Keratinocyte (primary cell): Measurements from ENCODE around the gene CCT8L2. TPM values are rescaled to one million over a fixed set of nuclear protein-coding genes. Genes with fewer than 3 reads are reported as not detected.
"Not testable (repeated sequence)": the region's sequence is repeated elsewhere in the genome, so short reads cannot be mapped to it uniquely, and the experiment has no call there.

Experiments used
- DNase-seq: peaks from one replicate; pipeline ENCODE4 v3.0.0-alpha.2; 2011; ENCODE audit warnings: low read depth, missing footprints, low spot score
- FAIRE-seq: peaks from 2 replicates; lab custom pipeline; 2011; peaks lifted over from hg19 to GRCh38; lab: Jason Lieb, UNC
- H2AFZ ChIP-seq: 2 replicates; pipeline ENCODE4 v1.6.0; 2012; ENCODE audit warnings: low read length, control low read depth, inconsistent platforms; ENCODE audit not compliant: control insufficient read depth
- H3K27ac ChIP-seq: 2 replicates; pipeline ENCODE4 v1.5.1; 2011; ENCODE audit warnings: low read length; ENCODE audit not compliant: control insufficient read depth, insufficient read depth
- H3K27me3 ChIP-seq: 3 replicates; pipeline ENCODE4 v1.6.0; 2011; ENCODE audit warnings: low read length; ENCODE audit not compliant: control insufficient read depth, insufficient read depth; ENCODE audit errors: extremely low read depth
- H3K36me3 ChIP-seq, 2 experiments: 2 replicates in 1 of 2; 3 replicates in 1 of 2; pipeline ENCODE4 v1.5.1; 2011; ENCODE audit warnings: low read length in 2 of 2, mild to moderate bottlenecking in 1 of 2; ENCODE audit not compliant: control insufficient read depth in 2 of 2, insufficient read depth in 2 of 2; ENCODE audit errors: extremely low read depth in 1 of 2
- H3K4me1 ChIP-seq: 3 replicates; pipeline ENCODE4 v1.5.1; 2011; ENCODE audit warnings: low read length; ENCODE audit not compliant: control insufficient read depth, insufficient read depth; ENCODE audit errors: extremely low read depth
- H3K4me2 ChIP-seq: 3 replicates; pipeline ENCODE4 v1.6.0; 2011; ENCODE audit warnings: low read depth, low read length; ENCODE audit not compliant: control insufficient read depth, insufficient read depth; ENCODE audit errors: extremely low read depth
- H3K4me3 ChIP-seq, 3 experiments: fragments of 200-600 bp in 1 of 3; sonication (generic) in 1 of 3; 2 replicates in 2 of 3; 3 replicates in 1 of 3; pipeline ENCODE4 v1.5.1; 2011 to 2016; ENCODE audit warnings: low read length in 3 of 3, mild to moderate bottlenecking in 3 of 3, control low read depth in 2 of 3, inconsistent platforms in 1 of 3, low read depth in 1 of 3, mixed read lengths in 1 of 3, mixed run types in 1 of 3, moderate library complexity in 1 of 3; ENCODE audit not compliant: control insufficient read depth in 2 of 3, insufficient read depth in 2 of 3; ENCODE audit errors: extremely low read depth in 1 of 3
- H3K79me2 ChIP-seq: 2 replicates; pipeline ENCODE4 v1.6.0; 2012; ENCODE audit warnings: low read length; ENCODE audit not compliant: control insufficient read depth, insufficient read depth
- H3K9ac ChIP-seq: 3 replicates; pipeline ENCODE4 v1.6.0; 2011; ENCODE audit warnings: low read length; ENCODE audit not compliant: control insufficient read depth, insufficient read depth; ENCODE audit errors: extremely low read depth
- H3K9me1 ChIP-seq: 3 replicates; pipeline ENCODE4 v1.6.0; 2011; ENCODE audit warnings: low read length; ENCODE audit not compliant: control insufficient read depth, insufficient read depth; ENCODE audit errors: extremely low read depth
- H3K9me3 ChIP-seq: 2 replicates; pipeline ENCODE4 v1.5.1; 2012; ENCODE audit warnings: low read depth, low read length; ENCODE audit not compliant: control insufficient read depth
- H4K20me1 ChIP-seq: 3 replicates; pipeline ENCODE4 v1.6.0; 2011; ENCODE audit warnings: low read length; ENCODE audit not compliant: control insufficient read depth, insufficient read depth; ENCODE audit errors: extremely low read depth
- CTCF ChIP-seq, 3 experiments: IDR thresholded peaks in 1 of 3; conservative IDR thresholded peaks in 1 of 3; optimal IDR thresholded peaks in 1 of 3; 2 replicates in 2 of 3; 3 replicates in 1 of 3; pipeline versions ENCODE3 to v1.5.1; 2011; ENCODE audit warnings: low read length in 3 of 3, mild to moderate bottlenecking in 3 of 3, moderate library complexity in 2 of 3, control low read depth in 1 of 3, inconsistent platforms in 1 of 3; ENCODE audit not compliant: insufficient read depth in 2 of 3; ENCODE audit errors: extremely low read depth in 1 of 3
- EZH2 ChIP-seq: IDR thresholded peaks from one replicate; pipeline ENCODE4 v1.6.1; 2012; ENCODE audit warnings: inconsistent platforms, mild to moderate bottlenecking, low read length, moderate library complexity
- dilution Hi-C: fragments of 300-500 bp; cut with MboI; formaldehyde crosslinking; loops from one replicate; pipeline ENCODE4 v1.7.0; 2020; ENCODE audit warnings: low sequenced_read_pairs; ENCODE audit not compliant: extremely low pct_ligation_motif_present
- polyA plus RNA-seq, 5 experiments: library from polyadenylated mRNA; depleted of rRNA in 3 of 5; stranded (reverse) in 3 of 5; stranded (forward) in 1 of 5; unstranded in 1 of 5; fragments of >200 nt; gene quantifications; 1 replicate in 1 of 5; 2 replicates in 3 of 5; 3 replicates in 1 of 5; pipeline versions ENCODE4 v1.2.1 to v1.2.3, GENCODE V29; 2011 to 2012; ENCODE audit warnings: missing spikeins in 2 of 5, low read depth in 1 of 5, low replicate concordance in 1 of 5

Gene CCT8L2
- polyA plus RNA-seq, 1 donor (not counting 4 experiments of a cell fraction or from before 2014, with no cell fraction given) = not detected

DNA sequence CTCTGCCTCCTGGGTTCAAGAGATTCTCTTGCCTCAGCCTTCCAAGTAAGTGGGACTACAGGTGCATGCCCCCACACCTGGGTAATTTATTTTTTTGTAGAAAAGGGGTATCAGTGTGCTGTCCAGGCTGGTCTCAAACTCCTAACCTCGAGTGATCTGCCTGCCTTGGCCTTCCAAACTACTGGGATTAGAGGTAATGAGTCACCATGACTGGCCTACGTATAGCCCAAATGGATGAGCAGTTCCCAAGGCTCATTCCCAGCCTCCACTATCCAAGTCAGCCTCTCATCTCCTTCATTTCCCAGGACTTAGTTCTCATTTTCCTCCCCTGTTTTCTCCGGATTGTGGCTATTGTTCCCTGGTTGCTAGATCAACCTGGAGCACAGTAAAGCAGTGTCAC, 5.6 kb downstream of the CCT8L2 start:
- Histone ChIP-seq H3K4me2 (no peak overlapping the region), H3K27ac (no peak overlapping the region), H3K9me1 (no peaks in the 10 kb centered on the region), H3K79me2 (no peaks in the 10 kb centered on the region), H3K4me3 (no peak overlapping the region), H3K9me3 (no peaks in the 10 kb centered on the region), H3K4me1 (no peaks in the 10 kb centered on the region), H3K27me3 (no peaks in the 10 kb centered on the region), H3K36me3 (no peaks in the 10 kb centered on the region), H3K9ac (no peak overlapping the region), H2AFZ (no peak overlapping the region), H4K20me1 (no peaks in the 10 kb centered on the region)
- DNase-seq (no peak), FAIRE-seq (no peak)
- dilution Hi-C loops = no loop called here
- no peak for TF ChIP-seq EZH2
- TF ChIP-seq CTCF (optimal IDR thresholded peaks at IDR 0.05 in 1 of 3, IDR thresholded peaks at IDR 0.05 in 1 of 3, conservative IDR thresholded peaks at IDR 0.05 in 1 of 3; ENCODE audit: extremely low read depth in 1 of 3, insufficient read depth in 2 of 3, low read length in 3 of 3) = no peak

DNA sequence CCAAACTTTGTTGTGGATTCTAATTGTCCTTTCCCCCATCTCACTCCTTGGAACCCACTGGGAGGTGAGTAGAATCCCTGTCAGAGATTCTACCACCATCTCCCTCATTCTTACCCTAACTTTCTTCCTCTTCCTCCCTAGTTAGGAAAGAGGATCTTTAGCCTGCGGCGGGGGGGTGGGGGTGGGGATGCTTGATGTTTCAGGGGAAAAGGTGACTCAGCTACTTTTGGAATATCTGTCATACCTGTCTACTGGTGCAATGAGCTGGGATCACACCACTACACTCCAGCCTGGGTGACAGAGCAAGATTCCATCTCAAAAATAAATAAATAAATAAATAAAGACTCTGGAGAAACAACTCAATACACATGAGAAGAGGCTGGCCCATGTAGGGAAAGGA, 6.4 kb downstream of the CCT8L2 start:
- H3K4me3 ChIP-seq = no peak overlapping the region
- no peaks in the 10 kb centered on the region for H3K79me2 ChIP-seq
- H3K4me1 ChIP-seq = no peaks in the 10 kb centered on the region
- no peak for FAIRE-seq
- no peak for TF ChIP-seq EZH2
- TF ChIP-seq CTCF (optimal IDR thresholded peaks at IDR 0.05 in 1 of 3, IDR thresholded peaks at IDR 0.05 in 1 of 3, conservative IDR thresholded peaks at IDR 0.05 in 1 of 3; ENCODE audit: extremely low read depth in 1 of 3, insufficient read depth in 2 of 3, low read length in 3 of 3) = no peak
- H3K27me3 ChIP-seq = no peaks in the 10 kb centered on the region
- H3K36me3 ChIP-seq = no peaks in the 10 kb centered on the region
- no peak overlapping the region for H3K9ac ChIP-seq
- DNase-seq = no peak
- H3K4me2 ChIP-seq = no peak overlapping the region
- no peaks in the 10 kb centered on the region for H3K9me1 ChIP-seq
- dilution Hi-C loops = no loop called here
- no peaks in the 10 kb centered on the region for H4K20me1 ChIP-seq
- no peaks in the 10 kb centered on the region for H3K9me3 ChIP-seq
- no peak overlapping the region for H3K27ac ChIP-seq
- H2AFZ ChIP-seq = no peak overlapping the region

DNA sequence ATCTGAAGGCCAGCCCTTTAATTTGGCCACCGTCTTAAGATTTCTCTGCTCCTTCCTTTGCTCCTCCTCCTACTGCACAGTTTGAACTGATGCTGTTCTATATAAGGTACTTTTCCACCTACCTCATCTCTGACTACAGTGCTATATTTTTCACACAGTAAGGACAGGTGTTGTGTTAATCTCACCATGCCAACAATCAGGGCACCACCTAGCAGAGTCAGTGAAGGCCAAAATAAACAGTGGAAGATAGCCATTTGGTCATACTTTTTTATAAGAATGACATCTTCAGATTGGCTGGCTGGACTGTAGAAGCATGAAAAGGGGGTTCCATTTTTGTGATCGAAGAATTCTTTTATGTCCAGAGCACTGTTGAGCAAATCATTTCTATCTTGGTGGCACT, 11.7 kb downstream of the CCT8L2 start:
- H3K4me2 ChIP-seq, H3K9ac ChIP-seq, FAIRE-seq, H2AFZ ChIP-seq, dilution Hi-C loops, H3K79me2 ChIP-seq, H3K4me1 ChIP-seq, H3K9me3 ChIP-seq, H3K4me3 ChIP-seq, H4K20me1 ChIP-seq, H3K9me1 ChIP-seq, H3K36me3 ChIP-seq, DNase-seq, H3K27ac ChIP-seq, H3K27me3 ChIP-seq: not testable (repeated sequence)

- H3K9me3 ChIP-seq = not testable (repeated sequence)
Measured at GRCh38 chr22:16569240-16569834, 23.3 kb downstream of the CCT8L2 start.

More at GRCh38 chr22:16569240-16569834, 23.3 kb downstream of the CCT8L2 start:
- H2AFZ ChIP-seq, H3K4me2 ChIP-seq, DNase-seq, H3K36me3 ChIP-seq, H4K20me1 ChIP-seq, H3K27ac ChIP-seq, H3K4me1 ChIP-seq, FAIRE-seq, H3K9ac ChIP-seq, H3K79me2 ChIP-seq, dilution Hi-C loops, H3K4me3 ChIP-seq, H3K27me3 ChIP-seq, H3K9me1 ChIP-seq: not testable (repeated sequence)
